Sigmoid colon (tissue), 7 donors: ENCODE measurements around the gene MIOS. TPM values are rescaled to one million over a fixed set of nuclear protein-coding genes. Genes with fewer than 3 reads are reported as not detected.

Experiments
- DNase-seq: peaks from one replicate; pipeline ENCODE4 v3.0.0-alpha.2; 2019
- H3K27ac ChIP-seq, 4 donors: fragments of 200-600 bp; sonication (generic); one replicate each; pipeline ENCODE4 v1.5.1; 2016 to 2019; ENCODE audit warnings: mild to moderate bottlenecking in 1 of 4
- H3K27me3 ChIP-seq, 3 donors: fragments of 200-600 bp; sonication (generic); one replicate each; pipeline ENCODE4 v1.5.1; 2019; ENCODE audit warnings: mild to moderate bottlenecking in 1 of 3
- H3K36me3 ChIP-seq, 4 donors: fragments of 200-600 bp; sonication (generic); one replicate each; pipeline ENCODE4 v1.5.1; 2016 to 2019
- H3K4me1 ChIP-seq, 4 donors: fragments of 200-600 bp; sonication (generic); one replicate each; pipeline ENCODE4 v1.5.1; 2017 to 2019
- H3K4me3 ChIP-seq, 4 donors: fragments of 200-600 bp; sonication (generic); one replicate each; pipeline ENCODE4 v1.5.1; 2017 to 2019; ENCODE audit warnings: mild to moderate bottlenecking in 2 of 4, moderate library complexity in 1 of 4
- H3K9me3 ChIP-seq, 4 donors: fragments of 200-600 bp in 3 of 4; sonication (generic) in 3 of 4; one replicate each; pipeline versions ENCODE4 v1.5.1 to v1.6.1; 2013 to 2019
- CTCF ChIP-seq, 4 experiments: fragments of 450-650 bp in 3 of 4; fragments of 200-600 bp in 1 of 4; IDR thresholded peaks; one replicate each; pipeline ENCODE4 v1.5.1; 2016 to 2019; ENCODE audit warnings: antibody characterized with exemption in 4 of 4, mild to moderate bottlenecking in 3 of 4, moderate library complexity in 2 of 4
- EP300 ChIP-seq, 4 donors: sonication (generic); formaldehyde crosslinking; IDR thresholded peaks; one replicate each; pipeline ENCODE4 v1.6.1; 2017; ENCODE audit warnings: antibody characterized with exemption in 4 of 4
- POLR2A ChIP-seq, 2 donors: fragments of 450-650 bp; IDR thresholded peaks; one replicate each; pipeline ENCODE4 v1.6.1; 2016; ENCODE audit warnings: antibody characterized with exemption in 2 of 2, mild to moderate bottlenecking in 2 of 2, moderate library complexity in 2 of 2
- POLR2AphosphoS5 ChIP-seq, 4 donors: sonication (generic); formaldehyde crosslinking; IDR thresholded peaks; one replicate each; pipeline ENCODE4 v1.6.1; 2017; ENCODE audit warnings: antibody characterized with exemption in 4 of 4
- WGBS, 2 donors: extraction: QIAGEN DNeasy Blood & Tissue Kit; methylation state at CpG; one replicate each; pipeline ENCODE4 v1.1.7; 2013; 5-methylcytosine and 5-hydroxymethylcytosine counted together
- intact Hi-C: fragments of 100-400 bp; cut with DNase I; formaldehyde crosslinking; loops from one replicate; pipeline ENCODE4 v1.15.1; 2023
- polyA plus RNA-seq, 3 donors: library from polyadenylated mRNA; stranded (reverse); fragments of 200-250 nt; gene quantifications; one replicate each; pipeline ENCODE4 v1.2.3, GENCODE V29; 2013
- total RNA-seq, 4 donors: library from RNA; depleted of rRNA; stranded (reverse); fragments of >200 nt; gene quantifications; one replicate each; pipeline ENCODE4 v1.1.0, GENCODE V29; 2016
- donor health status: healthy with polysubstance abuse.
- donor health status: Bipolar disorder and iron deficiency.
- donor health status: healthy.

MIOS gene
- total and polyA plus RNA-seq, 7 donors: 11.3 to 40.3 (median 20.8) TPM

GRCh38 chr7:7550663-7551062, 16.0 kb upstream of the MIOS start:
- TF ChIP-seq POLR2AphosphoS5 (IDR thresholded peaks at IDR 0.05) (no peak), EP300 (IDR thresholded peaks at IDR 0.05) (no peak), POLR2A (IDR thresholded peaks at IDR 0.05) (no peak), CTCF (IDR thresholded peaks at IDR 0.05) (no peak)
- no peaks in the 10 kb centered on the region for H3K9me3 ChIP-seq
- intact Hi-C loops: no loop called here
- 94 to 95% methylated on average over 3 of the region's 3 CpGs for WGBS, 2 donors
- H3K27me3 ChIP-seq: no peaks in the 10 kb centered on the region
- no peak for DNase-seq
- H3K4me1 ChIP-seq: no peaks in the 10 kb centered on the region
- no peak overlapping the region for H3K27ac ChIP-seq
- H3K36me3 ChIP-seq: peaks cover 0 to 7% (median 0%) of the 10 kb centered on the region in 4 donors
- H3K4me3 ChIP-seq: no peak overlapping the region

DNA sequence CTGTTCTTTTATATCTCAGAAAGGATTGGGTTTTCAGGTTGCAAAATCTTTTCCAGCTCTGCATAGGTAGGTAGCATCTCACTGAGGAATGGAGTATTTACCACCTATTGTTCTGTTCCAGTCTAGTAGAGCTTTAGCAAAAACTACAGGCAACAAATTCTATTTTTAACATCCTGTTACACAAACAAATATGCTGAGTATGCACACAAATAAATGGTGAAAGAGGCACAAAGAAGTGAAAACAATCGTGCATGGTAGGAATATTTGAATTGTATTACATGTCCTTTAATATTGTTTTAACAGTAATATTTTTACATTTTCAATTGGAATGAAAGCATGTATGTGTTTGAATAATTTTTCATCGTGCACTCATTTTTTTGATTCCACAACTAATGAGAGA, 14.5 kb upstream of the MIOS start:
- H3K36me3 ChIP-seq: peaks cover 0 to 7% (median 0%) of the 10 kb centered on the region in 4 donors
- no peak overlapping the region for H3K4me3 ChIP-seq
- no peaks in the 10 kb centered on the region for H3K9me3 ChIP-seq
- no peak for TF ChIP-seq POLR2AphosphoS5 (IDR thresholded peaks at IDR 0.05)
- TF ChIP-seq CTCF (IDR thresholded peaks at IDR 0.05): no peak
- no peak for TF ChIP-seq POLR2A (IDR thresholded peaks at IDR 0.05)
- TF ChIP-seq EP300 (IDR thresholded peaks at IDR 0.05): no peak
- no peak for DNase-seq
- intact Hi-C loops: no loop called here
- H3K27me3 ChIP-seq: no peaks in the 10 kb centered on the region
- no peak overlapping the region for H3K27ac ChIP-seq
- H3K4me1 ChIP-seq: no peaks in the 10 kb centered on the region
- WGBS, 2 donors: 85 to 89% methylated on average over 2 of the region's 2 CpGs

DNA sequence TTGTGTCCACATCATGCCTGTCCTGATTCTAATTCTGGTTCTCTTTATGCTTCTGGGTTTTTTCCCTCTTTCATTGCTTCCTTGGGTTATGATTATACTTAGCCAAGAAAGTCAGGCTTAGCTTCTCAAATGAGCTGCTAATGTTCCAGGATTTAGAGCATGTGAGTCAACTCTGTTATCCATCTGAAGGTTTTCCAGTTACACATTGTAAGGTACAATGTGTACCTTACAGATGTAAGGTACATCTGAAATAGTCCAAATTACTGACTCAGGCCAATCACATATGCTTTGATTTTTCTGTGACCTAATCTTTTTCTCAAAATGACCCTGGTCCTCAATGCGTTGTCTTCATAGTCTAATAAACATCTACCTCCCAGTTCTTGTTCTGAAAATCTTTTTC, 13.3 kb upstream of the MIOS start:
- DNase-seq: no peak
- Histone ChIP-seq H3K27ac (no peak overlapping the region), H3K27me3 (no peaks in the 10 kb centered on the region), H3K9me3 (no peaks in the 10 kb centered on the region), H3K4me3 (no peak overlapping the region), H3K4me1 (no peaks in the 10 kb centered on the region), H3K36me3 (peaks cover 0 to 7% (median 0%) of the 10 kb centered on the region in 4 donors)
- intact Hi-C loops: no loop called here
- 95 to 98% methylated on average over 1 of the region's 1 CpG for WGBS, 2 donors
- TF ChIP-seq POLR2AphosphoS5 (IDR thresholded peaks at IDR 0.05): no peak
- no peak for TF ChIP-seq EP300 (IDR thresholded peaks at IDR 0.05)
- no peak for TF ChIP-seq CTCF (IDR thresholded peaks at IDR 0.05)
- TF ChIP-seq POLR2A (IDR thresholded peaks at IDR 0.05): no peak

- Histone ChIP-seq H3K4me3 (no peak overlapping the region), H3K36me3 (peaks cover 0 to 7% (median 0%) of the 10 kb centered on the region in 4 donors), H3K27ac (no peak overlapping the region), H3K9me3 (no peaks in the 10 kb centered on the region), H3K4me1 (no peaks in the 10 kb centered on the region), H3K27me3 (no peaks in the 10 kb centered on the region)
- WGBS, 2 donors: 79% methylated on average over 5 of the region's 5 CpGs
- intact Hi-C loops: no loop called here
- TF ChIP-seq POLR2AphosphoS5 (IDR thresholded peaks at IDR 0.05) (no peak), EP300 (IDR thresholded peaks at IDR 0.05) (no peak), POLR2A (IDR thresholded peaks at IDR 0.05) (no peak), CTCF (IDR thresholded peaks at IDR 0.05) (no peak)
- DNase-seq: no peak
These were observed 12.7 kb upstream of the MIOS start for GRCh38 chr7:7554021-7554432.
